ENCODE data around the gene VPS8. TPM values are rescaled to one million over a fixed set of nuclear protein-coding genes. Genes with fewer than 3 reads are reported as not detected.
A peak's percentile ranks its signal among the peaks of the same experiment; 100 is the strongest.

Gene VPS8
- total RNA-seq, 1 donor, result 95.2 TPM

GRCh38 chr3:184808021-184808420 lies 3.9 kb upstream of the VPS8 start:
- no peak for DNase-seq (ENCODE audit: insufficient read length, low spot score, missing footprints)
- Histone ChIP-seq H3K9me3 (ENCODE audit: low read depth, low read length) (no peaks in the 10 kb centered on the region), H2AFZ (ENCODE audit: low read length) (no peak overlapping the region), H3K4me2 (ENCODE audit: insufficient read depth, low read length) (no peak overlapping the region), H4K20me1 (ENCODE audit: insufficient read depth, low read length) (peaks cover 2% of the 10 kb centered on the region), H3K36me3 (ENCODE audit: insufficient read depth, low read length) (no peaks in the 10 kb centered on the region), H3K4me1 (ENCODE audit: insufficient read depth, low read length) (peaks cover 10% of the 10 kb centered on the region), H3K27me3 (ENCODE audit: insufficient read depth, low read length) (peaks cover 4% of the 10 kb centered on the region), H3K4me3 (ENCODE audit: insufficient read depth, low read length) (no peak overlapping the region), H3K27ac (ENCODE audit: low read depth, low read length) (no peak overlapping the region), H3K79me2 (ENCODE audit: insufficient read depth, low read length) (peaks cover 10% of the 10 kb centered on the region)
- TF ChIP-seq CTCF (IDR thresholded peaks at IDR 0.05; ENCODE audit: extremely low read depth, low read depth, low read length), result peak; percentile 49

DNA sequence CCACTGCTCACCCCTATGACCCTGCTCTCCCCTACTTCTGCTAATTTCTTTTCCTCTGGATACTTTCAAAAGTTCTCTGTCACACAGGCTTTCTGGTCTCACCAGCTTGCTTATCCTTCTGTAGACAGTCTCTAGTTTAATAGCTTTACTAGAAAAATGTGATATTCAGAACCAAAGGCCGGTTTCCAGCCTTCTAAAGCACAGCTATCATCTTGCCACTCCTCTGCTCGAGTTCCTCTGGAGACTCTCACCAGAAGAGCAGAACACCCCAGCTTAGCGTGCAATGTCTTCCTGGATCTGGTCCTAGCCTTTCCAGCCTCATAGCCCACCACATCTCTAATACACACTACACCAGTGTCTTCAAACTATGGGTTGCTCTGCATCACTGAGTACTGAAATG lies 1.8 kb upstream of the VPS8 start:
- no peak overlapping the region for H3K27ac ChIP-seq (ENCODE audit: low read depth, low read length)
- DNase-seq (ENCODE audit: insufficient read length, low spot score, missing footprints), result no peak
- H4K20me1 ChIP-seq (ENCODE audit: insufficient read depth, low read length), result peaks cover 5% of the 10 kb centered on the region
- H3K27me3 ChIP-seq (ENCODE audit: insufficient read depth, low read length), result peaks cover 4% of the 10 kb centered on the region
- TF ChIP-seq CTCF (IDR thresholded peaks at IDR 0.05; ENCODE audit: extremely low read depth, low read depth, low read length), result no peak
- H2AFZ ChIP-seq (ENCODE audit: low read length), result peak overlapping the region; percentile 11
- peaks cover 18% of the 10 kb centered on the region for H3K4me1 ChIP-seq (ENCODE audit: insufficient read depth, low read length)
- no peak overlapping the region for H3K4me2 ChIP-seq (ENCODE audit: insufficient read depth, low read length)
- no peaks in the 10 kb centered on the region for H3K9me3 ChIP-seq (ENCODE audit: low read depth, low read length)
- no peak overlapping the region for H3K4me3 ChIP-seq (ENCODE audit: insufficient read depth, low read length)
- H3K36me3 ChIP-seq (ENCODE audit: insufficient read depth, low read length), result no peaks in the 10 kb centered on the region
- peaks cover 28% of the 10 kb centered on the region for H3K79me2 ChIP-seq (ENCODE audit: insufficient read depth, low read length)

DNA sequence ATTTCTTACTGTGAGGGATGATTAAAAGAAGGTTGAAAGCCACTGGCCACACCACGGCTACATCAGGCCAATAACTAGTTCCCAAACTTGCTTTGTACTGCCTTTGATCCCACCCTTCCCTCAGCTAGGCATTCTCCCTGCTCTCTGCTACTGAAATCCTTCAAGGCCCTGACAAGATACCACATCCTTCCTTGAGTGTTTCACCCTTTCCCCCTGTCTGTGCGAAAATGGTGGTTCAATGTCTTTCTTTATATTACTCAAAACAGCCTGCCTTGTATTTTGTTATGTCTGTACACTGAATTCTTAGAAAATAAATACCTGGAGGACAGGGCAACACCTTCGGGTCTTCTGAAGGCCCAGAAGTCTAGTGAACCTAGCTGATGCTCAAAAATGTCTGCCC lies 932 bp upstream of the VPS8 start:
- Histone ChIP-seq H3K9me3 (ENCODE audit: low read depth, low read length) (no peaks in the 10 kb centered on the region), H4K20me1 (ENCODE audit: insufficient read depth, low read length) (peaks cover 5% of the 10 kb centered on the region), H3K27ac (ENCODE audit: low read depth, low read length) (no peak overlapping the region), H3K4me1 (ENCODE audit: insufficient read depth, low read length) (peaks cover 21% of the 10 kb centered on the region), H3K36me3 (ENCODE audit: insufficient read depth, low read length) (no peaks in the 10 kb centered on the region), H3K27me3 (ENCODE audit: insufficient read depth, low read length) (peaks cover 4% of the 10 kb centered on the region), H2AFZ (ENCODE audit: low read length) (peak overlapping the region; percentile 96), H3K4me3 (ENCODE audit: insufficient read depth, low read length) (no peak overlapping the region), H3K4me2 (ENCODE audit: insufficient read depth, low read length) (no peak overlapping the region), H3K79me2 (ENCODE audit: insufficient read depth, low read length) (peaks cover 36% of the 10 kb centered on the region)
- no peak for DNase-seq (ENCODE audit: insufficient read length, low spot score, missing footprints)
- no peak for TF ChIP-seq CTCF (IDR thresholded peaks at IDR 0.05; ENCODE audit: extremely low read depth, low read depth, low read length)

- H2AFZ ChIP-seq (ENCODE audit: low read length), result peak overlapping the region; percentile 96
- H3K4me3 ChIP-seq (ENCODE audit: insufficient read depth, low read length), result peak overlapping the region; percentile 92
- peaks cover 41% of the 10 kb centered on the region for H3K79me2 ChIP-seq (ENCODE audit: insufficient read depth, low read length)
- peak overlapping the region; percentile 79 for H3K27ac ChIP-seq (ENCODE audit: low read depth, low read length)
- peak overlapping the region; percentile 95 for H3K4me2 ChIP-seq (ENCODE audit: insufficient read depth, low read length)
- no peak for DNase-seq (ENCODE audit: insufficient read length, low spot score, missing footprints)
- H3K4me1 ChIP-seq (ENCODE audit: insufficient read depth, low read length), result peaks cover 23% of the 10 kb centered on the region
- peaks cover 5% of the 10 kb centered on the region for H4K20me1 ChIP-seq (ENCODE audit: insufficient read depth, low read length)
- no peaks in the 10 kb centered on the region for H3K27me3 ChIP-seq (ENCODE audit: insufficient read depth, low read length)
- no peaks in the 10 kb centered on the region for H3K36me3 ChIP-seq (ENCODE audit: insufficient read depth, low read length)
- H3K9me3 ChIP-seq (ENCODE audit: low read depth, low read length), result no peaks in the 10 kb centered on the region
- TF ChIP-seq CTCF (IDR thresholded peaks at IDR 0.05; ENCODE audit: extremely low read depth, low read depth, low read length), result no peak
Observed at GRCh38 chr3:184811663-184811998, 335 bp upstream of the VPS8 start.
